Measurements from ENCODE around the gene SAPCD2.

DNA sequence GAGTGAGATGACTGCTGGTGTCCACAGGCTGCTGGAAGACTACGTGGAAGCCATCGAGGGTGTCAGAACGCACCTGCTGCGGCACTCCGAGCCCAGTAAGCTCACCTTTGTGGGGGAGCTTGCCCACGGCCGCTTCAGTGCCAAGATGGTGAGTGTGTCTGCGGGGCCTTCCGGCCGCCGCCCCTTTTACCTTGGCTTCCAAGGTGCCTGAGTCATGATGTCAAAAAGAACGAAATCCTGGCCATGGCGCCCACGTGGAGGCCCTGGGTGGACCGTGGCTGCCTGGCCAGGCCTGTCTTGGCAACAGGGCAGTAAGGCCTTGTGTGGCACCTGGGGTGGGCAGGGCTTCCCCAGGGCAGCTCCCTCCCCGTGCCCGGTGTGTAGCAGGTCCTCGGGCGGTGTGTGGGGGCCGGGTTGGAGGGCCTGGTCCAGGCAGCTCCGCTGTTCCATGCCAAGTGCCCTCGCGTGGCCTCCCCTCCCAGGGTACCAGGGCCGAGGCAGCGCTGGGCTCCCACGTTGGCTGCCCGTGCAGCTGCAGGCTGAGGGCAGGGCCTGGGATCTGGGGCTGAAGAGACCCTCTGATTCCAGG is 36.4 kb upstream of the SAPCD2 start:
- TF ChIP-seq FOXK2 (IDR thresholded peaks at IDR 0.05) (no peak), HDGF (IDR thresholded peaks at IDR 0.05; ENCODE audit: borderline replicate concordance) (no peak), NFRKB (IDR thresholded peaks at IDR 0.05) (no peak), SP1 (IDR thresholded peaks at IDR 0.05) (no peak), ARNT (IDR thresholded peaks at IDR 0.05) (no peak), TARDBP (IDR thresholded peaks at IDR 0.05) (no peak), CTBP1 (IDR thresholded peaks at IDR 0.05; ENCODE audit: borderline replicate concordance) (no peak), FOXM1 (IDR thresholded peaks at IDR 0.05; ENCODE audit: borderline replicate concordance) (no peak), BHLHE40 (IDR thresholded peaks at IDR 0.05; ENCODE audit: borderline replicate concordance) (no peak), ELF4 (IDR thresholded peaks at IDR 0.05) (no peak)
